ENCODE data around the gene RPTOR.
"Not testable (repeated sequence)": the region's sequence is repeated elsewhere in the genome, so short reads cannot be mapped to it uniquely, and the experiment has no call there.

Gene RPTOR

GRCh38 chr17:80795754-80796153, 251.1 kb downstream of the RPTOR start:
- DNase-seq (ENCODE audit: low read depth, low spot score), result no peak

GRCh38 chr17:80796430-80796861, 251.8 kb downstream of the RPTOR start:
- no peak for DNase-seq (ENCODE audit: low read depth, low spot score)

- DNase-seq (ENCODE audit: low read depth, low spot score), result not testable (repeated sequence)
Observed at GRCh38 chr17:80797222-80797621, 252.6 kb downstream of the RPTOR start.

GRCh38 chr17:80797741-80798594, 253.3 kb downstream of the RPTOR start:
- DNase-seq (ENCODE audit: low read depth, low spot score), result no peak

- no peak for DNase-seq (ENCODE audit: low read depth, low spot score)
Observed at GRCh38 chr17:80798595-80799537, 254.2 kb downstream of the RPTOR start.

GRCh38 chr17:80799538-80800480, 255.2 kb downstream of the RPTOR start:
- no peak for DNase-seq (ENCODE audit: low read depth, low spot score)

- DNase-seq (ENCODE audit: low read depth, low spot score), result no peak
Observed at GRCh38 chr17:80800481-80801391, 256.1 kb downstream of the RPTOR start.

GRCh38 chr17:80802626-80803450, 258.2 kb downstream of the RPTOR start:
- DNase-seq (ENCODE audit: low read depth, low spot score), result no peak

GRCh38 chr17:80803451-80804428, 259.1 kb downstream of the RPTOR start:
- no peak for DNase-seq (ENCODE audit: low read depth, low spot score)

- DNase-seq (ENCODE audit: low read depth, low spot score), result no peak
Observed at GRCh38 chr17:80804466-80804865, 259.8 kb downstream of the RPTOR start.

- no peak for DNase-seq (ENCODE audit: low read depth, low spot score)
Observed at GRCh38 chr17:80805032-80805751, 260.6 kb downstream of the RPTOR start.

- DNase-seq (ENCODE audit: low read depth, low spot score), result no peak
Observed at GRCh38 chr17:80807014-80807413, 262.4 kb downstream of the RPTOR start.

GRCh38 chr17:80807882-80808281, 263.2 kb downstream of the RPTOR start:
- DNase-seq (ENCODE audit: low read depth, low spot score), result no peak

- no peak for DNase-seq (ENCODE audit: low read depth, low spot score)
Observed at GRCh38 chr17:80811181-80812105, 266.8 kb downstream of the RPTOR start.

GRCh38 chr17:80812362-80813088, 267.9 kb downstream of the RPTOR start:
- no peak for DNase-seq (ENCODE audit: low read depth, low spot score)

- no peak for DNase-seq (ENCODE audit: low read depth, low spot score)
Observed at GRCh38 chr17:80813318-80813717, 268.7 kb downstream of the RPTOR start.
